Glutamatergic neuron (in vitro differentiated cells): Measurements from ENCODE around the gene CIAPIN1. TPM values are rescaled to one million over a fixed set of nuclear protein-coding genes. Genes with fewer than 3 reads are reported as not detected.

Source experiments
- DNase-seq: peaks from one replicate; pipeline ENCODE4 v3.0.0; 2022
- H3K27ac Mint-ChIP-seq: one replicate; pipeline ENCODE4 v1.8.0; 2020; ENCODE audit warnings: mild to moderate bottlenecking, mixed read lengths, inconsistent platforms; ENCODE audit not compliant: unreplicated experiment
- H3K27me3 Mint-ChIP-seq: one replicate; pipeline ENCODE4 v1.8.0; 2020; ENCODE audit warnings: mild to moderate bottlenecking, moderate library complexity, mixed read lengths, inconsistent platforms; ENCODE audit not compliant: unreplicated experiment
- H3K36me3 Mint-ChIP-seq: one replicate; pipeline ENCODE4 v1.8.0; 2020; ENCODE audit warnings: mild to moderate bottlenecking, mixed read lengths, inconsistent platforms; ENCODE audit not compliant: unreplicated experiment
- H3K4me1 Mint-ChIP-seq: one replicate; pipeline ENCODE4 v1.8.0; 2020; ENCODE audit warnings: mild to moderate bottlenecking, low read depth, mixed read lengths, inconsistent platforms; ENCODE audit not compliant: unreplicated experiment
- H3K4me3 Mint-ChIP-seq: one replicate; pipeline ENCODE4 v1.8.0; 2020; ENCODE audit warnings: mild to moderate bottlenecking, mixed read lengths, inconsistent platforms; ENCODE audit not compliant: unreplicated experiment
- H3K9me3 Mint-ChIP-seq: one replicate; pipeline ENCODE4 v1.8.0; 2020; ENCODE audit warnings: mild to moderate bottlenecking, moderate library complexity, mixed read lengths, inconsistent platforms; ENCODE audit not compliant: unreplicated experiment
- CTCF ChIP-seq: fragments of 200-600 bp; sonication (generic); IDR thresholded peaks from one replicate; pipeline ENCODE4 v1.5.0; 2021; ENCODE audit not compliant: partially characterized antibody, unreplicated experiment
- total RNA-seq: library from RNA; stranded (reverse); fragmentation: NEBNext Ultra II Directional; extraction: Animal tissue kit (Norgen Biotek cat#: 25700); gene quantifications from one replicate; pipeline ENCODE4 v1.2.1, GENCODE V29; 2021; ENCODE audit not compliant: unreplicated experiment

Gene CIAPIN1
- total RNA-seq, 1 donor from 2014 or later: 129 TPM

- peaks cover 4% of the 10 kb centered on the region for H3K9me3 Mint-ChIP-seq
- no peak overlapping the region for H3K27ac Mint-ChIP-seq
- H3K36me3 Mint-ChIP-seq: peaks cover under 1% of the 10 kb centered on the region
- peaks cover 8% of the 10 kb centered on the region for H3K4me1 Mint-ChIP-seq
- no peak overlapping the region for H3K4me3 Mint-ChIP-seq
- H3K27me3 Mint-ChIP-seq: peaks cover 2% of the 10 kb centered on the region
- peak; percentile 50 for TF ChIP-seq CTCF
- peak; percentile 54 for DNase-seq
These were observed 24.9 kb downstream of the CIAPIN1 start for GRCh38 chr16:57422026-57422944.

GRCh38 chr16:57419506-57419905 lies 27.7 kb downstream of the CIAPIN1 start:
- TF ChIP-seq CTCF: no peak
- DNase-seq: no peak
- no peaks in the 10 kb centered on the region for H3K36me3 Mint-ChIP-seq
- peaks cover 3% of the 10 kb centered on the region for H3K9me3 Mint-ChIP-seq
- no peak overlapping the region for H3K27ac Mint-ChIP-seq
- peaks cover 3% of the 10 kb centered on the region for H3K27me3 Mint-ChIP-seq
- peaks cover 14% of the 10 kb centered on the region for H3K4me1 Mint-ChIP-seq
- no peak overlapping the region for H3K4me3 Mint-ChIP-seq

- peaks cover 3% of the 10 kb centered on the region for H3K27me3 Mint-ChIP-seq
- peaks cover 3% of the 10 kb centered on the region for H3K9me3 Mint-ChIP-seq
- H3K4me3 Mint-ChIP-seq: no peak overlapping the region
- TF ChIP-seq CTCF: no peak
- peaks cover 14% of the 10 kb centered on the region for H3K4me1 Mint-ChIP-seq
- no peak for DNase-seq
- no peaks in the 10 kb centered on the region for H3K36me3 Mint-ChIP-seq
- H3K27ac Mint-ChIP-seq: no peak overlapping the region
These were observed 31.1 kb downstream of the CIAPIN1 start for GRCh38 chr16:57416084-57416483.

GRCh38 chr16:57413733-57414132 lies 33.5 kb downstream of the CIAPIN1 start:
- Mint-ChIP-seq H3K36me3 (peaks cover 7% of the 10 kb centered on the region), H3K4me3 (no peak overlapping the region), H3K4me1 (peaks cover 11% of the 10 kb centered on the region), H3K9me3 (peaks cover 7% of the 10 kb centered on the region), H3K27ac (no peak overlapping the region), H3K27me3 (peaks cover 4% of the 10 kb centered on the region)
- no peak for TF ChIP-seq CTCF
- no peak for DNase-seq

- H3K27ac Mint-ChIP-seq: no peak overlapping the region
- H3K4me1 Mint-ChIP-seq: peaks cover 10% of the 10 kb centered on the region
- no peak for DNase-seq
- H3K4me3 Mint-ChIP-seq: no peak overlapping the region
- peaks cover 7% of the 10 kb centered on the region for H3K36me3 Mint-ChIP-seq
- H3K9me3 Mint-ChIP-seq: peaks cover 7% of the 10 kb centered on the region
- TF ChIP-seq CTCF: no peak
- peaks cover 5% of the 10 kb centered on the region for H3K27me3 Mint-ChIP-seq
These were observed 33.9 kb downstream of the CIAPIN1 start for GRCh38 chr16:57413301-57413730.
